GM19324 (cell line): ENCODE results near the gene GIT2.
"Not testable (repeated sequence)": the region's sequence is repeated elsewhere in the genome, so short reads cannot be mapped to it uniquely, and the experiment has no call there.

Experiments used
- ATAC-seq: cut with Tn5 transposase; IDR thresholded peaks from one replicate; pipeline ENCODE4 v1.9.1; 2021; ENCODE audit warnings: mild to moderate bottlenecking, moderate library complexity; ENCODE audit not compliant: unreplicated experiment, low FRiP score

The GIT2 gene

DNA sequence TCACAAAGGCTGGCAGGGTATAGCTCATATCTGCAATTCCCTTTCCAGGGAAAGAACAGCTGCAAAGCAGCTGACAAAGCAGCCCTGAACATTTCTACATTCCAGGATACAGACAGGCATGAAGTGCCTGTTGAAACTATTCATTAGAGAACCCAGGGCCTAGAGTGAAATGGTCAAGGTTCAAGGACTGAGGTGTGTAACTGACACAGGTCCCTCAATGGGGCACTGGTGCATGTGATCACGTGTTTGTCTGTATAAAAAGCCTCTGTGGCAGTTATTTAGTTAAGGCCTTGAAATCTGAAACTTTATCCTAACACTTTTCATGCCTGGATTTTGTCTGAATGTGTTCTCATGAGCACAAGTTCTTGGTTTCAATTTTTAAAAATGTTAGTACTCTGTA, 47.1 kb downstream of the GIT2 start:
- no peak for ATAC-seq

DNA sequence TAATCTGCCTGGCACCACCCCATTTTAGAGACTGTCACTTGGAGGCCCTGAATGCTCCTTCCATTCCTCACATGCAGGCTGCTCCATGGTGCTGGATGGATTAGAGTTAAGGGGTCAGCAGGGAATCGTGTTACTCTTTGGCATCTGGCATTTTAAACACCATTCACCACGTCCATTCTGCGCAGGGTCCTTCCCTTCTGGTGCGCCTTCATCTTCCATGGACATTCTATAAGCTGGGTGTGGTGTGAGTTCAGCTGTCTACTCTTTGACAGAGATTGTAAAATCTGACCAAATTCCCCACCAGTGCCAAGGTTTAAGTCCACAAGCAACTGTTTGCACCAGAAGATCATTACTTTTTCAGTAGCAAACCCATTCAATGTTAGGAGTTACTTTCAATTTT, 47.8 kb downstream of the GIT2 start:
- no peak for ATAC-seq

DNA sequence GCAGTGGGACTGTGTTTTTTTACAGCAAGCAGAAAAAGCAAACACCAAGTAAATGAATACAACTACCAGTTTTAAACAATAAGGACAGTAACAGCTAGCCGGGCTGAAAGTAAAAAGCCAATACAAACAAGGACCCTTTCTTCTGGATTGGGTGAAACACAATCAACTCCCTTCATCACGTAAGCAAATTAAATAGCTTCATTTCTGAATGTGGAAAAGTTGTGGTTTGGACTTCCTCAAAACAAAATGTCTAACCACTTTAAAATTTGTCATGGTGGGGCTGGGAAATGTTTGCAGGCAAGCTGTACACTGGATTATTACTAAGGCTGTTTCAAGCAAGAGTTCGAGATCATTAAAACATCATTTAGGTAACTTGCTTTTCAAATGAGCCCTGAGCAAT, 48.6 kb downstream of the GIT2 start:
- no peak for ATAC-seq

DNA sequence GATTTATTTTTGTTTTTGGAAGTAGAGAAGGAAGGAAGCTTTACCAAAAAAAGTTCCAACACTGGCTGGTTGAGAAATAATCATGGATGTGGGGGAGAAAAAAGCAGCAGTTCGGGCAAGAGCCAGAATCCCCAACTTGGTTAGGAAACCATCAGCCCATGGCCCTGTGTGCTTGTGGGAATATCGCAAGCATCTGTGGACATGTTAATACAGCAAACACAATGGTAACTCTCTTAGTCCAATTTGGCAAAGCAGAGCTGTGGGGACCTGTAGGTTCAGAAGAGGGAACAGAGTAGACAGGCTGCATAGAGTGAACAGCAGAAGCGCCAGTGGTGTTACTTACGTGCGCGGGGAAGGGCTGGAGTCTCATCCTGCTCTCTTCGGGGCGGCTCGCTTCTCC, 49.3 kb downstream of the GIT2 start:
- no peak for ATAC-seq

- ATAC-seq, result no peak
Measured at GRCh38 chr12:109946505-109946904, 49.7 kb downstream of the GIT2 start.

DNA sequence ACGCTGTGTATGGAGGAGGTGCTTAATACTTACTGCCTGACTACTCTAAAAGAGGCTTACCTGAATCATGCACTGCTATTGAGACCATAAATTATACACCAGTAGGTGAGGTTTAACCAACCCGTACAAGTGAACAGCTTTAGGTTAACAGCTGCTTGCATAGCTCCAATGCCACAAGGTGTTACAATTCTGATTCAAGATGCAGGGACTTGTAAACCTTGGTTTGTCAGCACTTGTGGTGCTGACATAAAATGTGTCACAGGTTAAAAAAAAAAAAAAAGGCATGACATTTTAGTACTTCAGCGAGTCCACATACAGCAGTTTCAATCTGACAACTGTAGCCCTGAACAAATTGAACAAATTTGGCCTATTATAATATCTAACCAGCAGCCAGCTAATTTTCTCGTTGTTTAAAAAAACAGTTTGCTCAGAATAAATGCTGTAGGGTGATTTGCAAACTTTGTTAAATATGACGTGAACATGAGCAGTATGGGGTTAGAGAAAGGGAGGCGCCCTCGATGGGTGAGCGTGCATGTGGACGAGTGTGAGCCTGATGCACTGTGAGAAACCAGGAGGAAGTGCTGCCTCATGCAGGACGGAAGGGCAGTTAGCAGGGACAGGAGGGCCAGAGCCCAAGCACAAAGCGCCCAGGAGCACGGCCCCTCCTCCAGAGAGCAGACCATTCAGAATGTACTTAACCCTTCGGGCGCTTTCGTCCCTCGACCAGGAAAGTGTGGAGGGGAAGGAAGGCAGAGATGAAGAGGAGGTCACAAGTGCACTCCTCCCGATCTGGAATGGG, 51.4 kb downstream of the GIT2 start:
- no peak for ATAC-seq

- ATAC-seq, result no peak
Measured at GRCh38 chr12:109943811-109944210, 52.4 kb downstream of the GIT2 start.

DNA sequence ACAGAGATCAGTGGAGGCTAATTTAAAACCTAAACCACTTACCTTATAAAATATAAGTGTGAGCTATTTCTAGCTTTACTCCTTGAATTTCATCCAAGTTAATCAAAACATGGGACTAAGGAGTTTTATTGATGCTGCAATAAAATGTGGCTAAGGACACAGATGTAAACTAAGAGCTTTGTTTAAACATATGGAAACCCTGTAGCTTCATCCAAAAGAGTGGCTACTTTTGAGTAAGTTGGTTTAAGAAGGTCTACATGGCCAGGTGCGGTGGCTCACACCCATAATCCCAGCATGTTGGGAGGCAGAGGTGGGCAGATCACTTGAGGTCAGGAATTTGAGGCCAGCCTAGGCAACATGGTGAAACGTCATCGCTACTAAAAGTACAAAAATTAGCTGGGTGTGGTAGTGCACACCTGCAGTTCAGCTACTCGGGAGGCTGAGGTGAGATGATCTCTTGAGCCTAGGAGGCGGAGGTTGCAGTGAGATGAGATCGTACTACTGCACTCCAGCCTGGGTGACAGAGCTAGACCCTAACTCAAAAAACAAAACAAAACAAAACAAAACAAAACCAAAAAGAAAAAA, 55.7 kb downstream of the GIT2 start:
- ATAC-seq, result no peak

- no peak for ATAC-seq
Measured at GRCh38 chr12:109939504-109939903, 56.7 kb downstream of the GIT2 start.

- ATAC-seq, result no peak
Measured at GRCh38 chr12:109938947-109939346, 57.2 kb downstream of the GIT2 start.

DNA sequence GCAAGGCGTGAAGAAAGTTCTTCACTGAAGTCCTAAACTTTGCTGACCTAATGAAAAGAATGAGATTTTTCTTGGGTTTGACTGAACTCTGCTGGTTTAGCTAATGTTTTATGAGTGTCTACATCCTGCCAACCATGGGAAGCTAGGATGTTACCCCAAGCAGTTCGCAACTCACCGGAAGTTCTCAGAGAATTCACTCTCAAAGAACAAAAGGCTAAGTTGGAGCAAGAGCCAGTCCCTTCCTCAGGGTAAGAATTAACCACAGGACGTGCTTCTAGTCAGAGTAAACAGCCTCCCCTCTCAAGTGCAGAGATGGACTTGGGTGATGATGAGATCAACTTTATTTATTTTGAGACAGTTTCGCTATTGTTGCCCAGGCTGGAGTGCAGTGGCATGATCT, 58.8 kb downstream of the GIT2 start:
- no peak for ATAC-seq

DNA sequence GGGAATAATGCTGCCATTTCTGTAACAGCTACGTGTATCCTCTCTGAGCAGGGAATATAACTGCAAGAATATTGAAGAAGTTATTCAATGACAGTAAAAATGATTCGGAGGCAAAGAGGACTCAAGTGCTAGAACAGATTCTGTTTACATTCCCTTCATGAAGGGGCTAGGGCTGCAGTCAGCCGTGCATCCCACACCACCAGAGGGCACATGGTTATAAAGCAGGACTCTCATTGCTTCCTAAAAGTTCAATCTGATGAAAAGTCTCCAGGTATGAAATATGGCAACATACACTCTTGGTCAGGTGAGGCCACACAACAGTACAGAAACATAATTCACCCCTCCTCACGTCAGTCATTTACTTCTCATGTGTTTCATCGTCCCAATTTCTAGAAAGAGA, 62.1 kb downstream of the GIT2 start:
- no peak for ATAC-seq

DNA sequence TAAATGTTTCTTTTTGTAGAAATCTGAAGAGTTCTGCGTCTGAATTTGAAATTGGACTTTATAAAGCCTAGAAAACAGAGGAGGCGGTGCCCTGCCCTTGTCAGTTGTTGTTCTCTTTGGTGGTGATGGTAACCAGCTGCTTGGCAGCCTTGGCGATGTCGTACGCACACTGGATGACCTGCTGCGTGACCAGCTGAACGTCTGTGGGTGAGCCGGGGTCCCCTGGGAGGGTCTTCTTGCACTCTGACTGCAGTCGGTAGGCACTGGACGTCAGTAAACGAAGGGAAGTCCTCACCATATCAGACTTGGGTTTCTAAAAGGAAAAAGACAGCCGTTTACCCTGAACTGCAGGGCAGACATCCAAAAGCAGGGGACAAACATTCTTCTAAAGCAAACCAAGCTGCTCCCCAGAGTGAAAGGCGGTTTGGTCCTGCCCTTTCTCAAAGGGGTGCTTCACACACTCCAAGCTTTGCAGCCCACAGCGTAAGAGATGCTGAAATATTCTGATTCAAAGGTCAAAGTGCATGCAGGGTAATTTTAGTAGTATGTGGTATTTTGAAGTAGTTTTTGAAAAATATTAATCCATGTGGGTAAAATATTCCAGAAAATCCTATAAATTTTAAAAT, 63.2 kb downstream of the GIT2 start:
- ATAC-seq, result no peak

DNA sequence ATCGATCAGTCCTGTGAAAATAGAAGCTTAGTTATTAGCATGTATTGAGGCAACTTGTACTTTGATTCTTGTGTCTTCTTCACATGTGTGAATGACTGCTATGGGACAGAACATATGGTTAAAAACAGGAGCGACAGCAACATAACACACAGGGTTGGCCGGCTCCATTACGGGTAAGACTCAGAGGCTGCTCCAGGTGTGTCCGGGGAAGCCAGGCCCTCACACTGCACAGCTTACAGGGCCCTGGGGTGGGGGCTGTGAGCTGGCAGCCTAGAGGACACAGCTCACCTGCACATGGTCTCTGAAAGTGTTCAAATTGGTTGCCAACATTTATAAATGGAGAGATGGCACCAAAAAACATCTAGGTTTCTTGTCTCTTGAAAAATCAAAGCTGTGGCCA, 65.0 kb downstream of the GIT2 start:
- ATAC-seq, result no peak

DNA sequence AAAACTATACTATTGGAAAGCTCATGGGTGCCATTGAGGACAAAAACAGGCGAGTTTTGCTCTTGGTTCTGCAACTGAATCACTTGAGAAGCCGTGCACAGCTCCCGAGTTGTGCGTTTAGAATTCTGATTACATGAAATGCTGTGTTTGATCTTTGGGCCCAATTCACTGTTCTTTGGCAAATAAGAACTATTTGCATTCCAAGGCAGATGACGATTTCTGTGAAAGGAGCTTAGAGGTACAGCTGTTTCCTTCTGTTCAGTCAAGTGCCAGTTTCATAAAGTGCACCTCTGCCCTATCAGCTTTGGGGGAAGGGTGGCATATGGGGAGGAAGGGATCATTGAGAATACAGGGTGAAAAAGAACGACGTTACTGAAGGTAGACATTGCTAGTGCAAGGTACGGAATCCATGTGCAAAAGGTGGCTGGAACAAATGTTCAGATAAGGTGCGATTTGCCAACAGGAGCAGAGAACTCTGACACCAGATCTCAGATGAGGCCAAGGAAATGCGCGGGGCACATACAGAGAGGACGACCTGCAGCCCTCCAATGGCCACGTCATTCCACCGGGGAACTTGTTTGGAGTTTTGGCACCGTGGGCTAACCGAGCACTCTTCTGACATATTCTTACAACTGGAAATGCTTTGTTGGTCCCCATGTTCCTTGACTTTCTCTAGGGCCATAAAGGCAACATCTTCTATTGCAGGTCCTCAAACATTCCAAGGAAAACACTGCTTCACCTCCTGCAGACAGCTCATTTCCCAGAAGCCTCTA, 66.0 kb downstream of the GIT2 start:
- no peak for ATAC-seq

DNA sequence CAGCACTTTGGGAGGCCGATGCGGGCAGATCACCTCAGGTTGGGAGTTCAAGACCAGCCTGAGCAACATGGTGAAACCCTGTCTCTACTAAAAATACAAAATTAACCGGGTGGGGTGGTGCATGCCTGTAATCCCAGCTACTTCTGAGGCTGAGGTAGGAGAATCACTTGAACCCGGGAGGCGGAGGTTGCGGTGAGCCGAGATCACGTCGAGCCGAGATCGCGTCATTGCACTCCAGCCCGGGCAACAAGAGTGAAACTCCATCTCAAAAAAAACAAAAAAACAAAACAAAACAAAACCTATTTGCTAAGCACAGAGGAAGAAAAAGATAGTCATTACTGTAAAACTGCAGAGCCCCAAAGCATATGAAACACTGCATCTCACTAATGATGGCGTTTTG, 66.8 kb downstream of the GIT2 start:
- ATAC-seq, result not testable (repeated sequence)

DNA sequence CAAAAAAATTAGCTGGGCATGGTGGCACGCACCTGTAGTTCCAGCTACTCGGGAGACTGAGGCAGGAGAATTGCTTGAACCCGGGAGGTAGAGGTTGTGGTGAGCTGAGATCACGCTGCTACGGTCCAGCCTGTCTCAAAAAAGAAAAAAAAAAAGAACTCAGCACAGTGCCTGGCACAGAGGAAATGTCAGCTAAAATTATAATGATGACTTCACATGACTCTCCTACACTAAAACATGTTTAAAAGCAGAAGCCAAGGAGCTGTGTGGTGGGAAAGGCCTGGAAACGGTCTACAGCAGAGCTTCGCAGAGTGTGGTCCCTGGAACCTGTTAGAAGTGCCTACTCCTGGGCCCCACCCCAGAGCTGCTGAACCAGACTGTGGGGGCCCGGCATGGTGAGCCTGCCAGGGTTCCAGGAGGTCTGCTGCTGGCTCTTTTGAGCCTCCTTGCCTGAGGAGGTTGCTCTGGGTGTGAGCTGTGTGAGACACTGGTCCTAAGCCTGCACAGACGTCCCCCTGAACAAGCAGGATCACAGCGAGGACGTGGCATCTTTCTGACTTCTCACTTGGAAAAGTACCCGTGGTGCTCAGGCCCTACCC, 68.0 kb downstream of the GIT2 start:
- no peak for ATAC-seq

GRCh38 chr12:109927622-109928021, 68.5 kb downstream of the GIT2 start:
- no peak for ATAC-seq

GRCh38 chr12:109926488-109927210, 69.5 kb downstream of the GIT2 start:
- ATAC-seq, result no peak

DNA sequence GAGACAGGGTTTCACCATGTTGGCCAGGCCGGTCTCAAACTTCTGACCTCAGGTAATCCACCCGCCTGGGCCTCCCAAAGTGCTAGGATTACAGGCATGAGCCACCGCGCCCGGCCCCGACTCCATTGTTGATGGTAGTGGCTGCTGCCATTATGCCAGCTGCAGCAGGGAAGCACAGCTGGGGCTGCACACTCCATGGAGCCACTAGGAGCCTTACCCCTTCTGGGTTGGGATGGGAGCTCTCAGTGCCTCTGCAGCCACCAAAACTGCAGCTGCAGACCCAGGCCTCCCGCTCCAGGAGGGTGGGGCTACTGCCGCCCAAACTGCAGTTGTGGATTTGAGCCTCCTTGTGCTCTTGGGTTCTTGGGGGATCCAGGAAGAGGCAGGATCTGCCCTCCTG, 70.2 kb downstream of the GIT2 start:
- no peak for ATAC-seq
